Stomach smooth muscle (tissue), 2 donors: ENCODE measurements around the gene HK3.

Experiments
- H3K27ac ChIP-seq: one replicate; pipeline ENCODE4 v1.7.0; 2013; ENCODE audit warnings: mild to moderate bottlenecking, low read length, inconsistent platforms
- H3K27me3 ChIP-seq, 2 donors: one replicate each; pipeline ENCODE4 v1.7.0; 2013; ENCODE audit warnings: low read length in 2 of 2; ENCODE audit not compliant: insufficient read depth in 2 of 2, control insufficient read depth in 1 of 2
- H3K36me3 ChIP-seq, 2 donors: one replicate each; pipeline ENCODE4 v1.7.0; 2013; ENCODE audit warnings: low read length in 2 of 2; ENCODE audit not compliant: control insufficient read depth in 2 of 2, insufficient read depth in 2 of 2
- H3K4me1 ChIP-seq: one replicate; pipeline ENCODE4 v1.7.0; 2013; ENCODE audit warnings: low read length; ENCODE audit not compliant: control insufficient read depth, insufficient read depth
- H3K4me3 ChIP-seq, 2 donors: one replicate each; pipeline ENCODE4 v1.7.0; 2013; ENCODE audit warnings: low read length in 2 of 2
- H3K9ac ChIP-seq, 2 donors: one replicate each; pipeline ENCODE4 v1.7.0; 2013; ENCODE audit warnings: low read length in 2 of 2, mild to moderate bottlenecking in 1 of 2
- H3K9me3 ChIP-seq, 2 donors: one replicate each; pipeline ENCODE4 v1.7.0; 2013; ENCODE audit warnings: low read length in 2 of 2; ENCODE audit not compliant: control insufficient read depth in 2 of 2
- donor health status: healthy.
- donor health status: Pancreatic carcinoma.

The HK3 gene

DNA sequence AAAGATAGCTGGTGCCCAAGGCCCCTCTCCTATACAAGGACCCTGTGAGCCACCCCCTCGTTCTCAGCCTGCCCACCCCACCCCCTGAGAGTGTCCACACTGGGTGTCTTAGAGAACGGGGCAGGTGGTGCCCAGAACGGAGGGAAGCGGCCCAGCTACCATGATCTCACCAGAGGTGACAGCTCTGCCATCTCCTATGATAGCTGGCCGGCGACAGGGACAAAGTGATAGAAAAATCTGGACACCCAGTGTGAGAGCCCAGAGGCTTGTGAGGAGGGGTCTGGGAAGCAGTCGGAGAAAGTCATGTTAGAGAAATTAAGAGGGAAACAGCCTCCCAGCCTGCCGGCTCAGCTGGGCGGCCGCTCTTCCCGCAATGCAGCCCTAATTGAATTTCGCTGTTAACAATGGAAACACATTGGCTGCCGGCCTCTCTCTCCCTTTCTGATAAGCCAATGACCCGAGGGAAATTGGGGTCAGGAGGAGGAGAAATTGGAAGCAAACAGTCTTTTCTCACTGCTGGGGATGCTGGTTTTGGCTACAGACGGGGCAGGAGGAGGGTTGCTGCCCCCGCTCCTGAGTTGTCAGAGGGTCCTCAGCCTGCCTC is 32.3 kb downstream of the HK3 start:
- H3K9me3 ChIP-seq = no peaks in the 10 kb centered on the region
- no peaks in the 10 kb centered on the region for H3K4me1 ChIP-seq
- H3K4me3 ChIP-seq = no peak overlapping the region
- peaks cover 30 to 32% of the 10 kb centered on the region in 2 donors for H3K27me3 ChIP-seq
- H3K9ac ChIP-seq = no peak overlapping the region
- no peak overlapping the region for H3K27ac ChIP-seq
- H3K36me3 ChIP-seq = no peaks in the 10 kb centered on the region

GRCh38 chr5:176865964-176866363 is 33.2 kb downstream of the HK3 start:
- Histone ChIP-seq H3K27me3 (peaks cover 36% of the 10 kb centered on the region in 2 donors), H3K4me1 (no peaks in the 10 kb centered on the region)

GRCh38 chr5:176864755-176865154 is 34.4 kb downstream of the HK3 start:
- H3K27ac ChIP-seq = no peak overlapping the region
- no peak overlapping the region for H3K4me3 ChIP-seq
- no peaks in the 10 kb centered on the region for H3K36me3 ChIP-seq
- no peaks in the 10 kb centered on the region for H3K4me1 ChIP-seq
- no peak overlapping the region for H3K9ac ChIP-seq
- H3K27me3 ChIP-seq = peaks cover 36 to 43% of the 10 kb centered on the region in 2 donors
- no peaks in the 10 kb centered on the region for H3K9me3 ChIP-seq

More at GRCh38 chr5:176865964-176866363, 33.2 kb downstream of the HK3 start:
- H3K9ac ChIP-seq = no peak overlapping the region
- H3K4me3 ChIP-seq = no peak overlapping the region
- no peak overlapping the region for H3K27ac ChIP-seq
- H3K36me3 ChIP-seq = no peaks in the 10 kb centered on the region
- no peaks in the 10 kb centered on the region for H3K9me3 ChIP-seq

- Histone ChIP-seq H3K9ac (no peak overlapping the region), H3K27ac (no peak overlapping the region), H3K4me1 (no peaks in the 10 kb centered on the region), H3K36me3 (no peaks in the 10 kb centered on the region), H3K9me3 (no peaks in the 10 kb centered on the region), H3K27me3 (peaks cover 36 to 43% of the 10 kb centered on the region in 2 donors), H3K4me3 (no peak overlapping the region)
Observed at GRCh38 chr5:176863765-176864098, 35.4 kb downstream of the HK3 start.

DNA sequence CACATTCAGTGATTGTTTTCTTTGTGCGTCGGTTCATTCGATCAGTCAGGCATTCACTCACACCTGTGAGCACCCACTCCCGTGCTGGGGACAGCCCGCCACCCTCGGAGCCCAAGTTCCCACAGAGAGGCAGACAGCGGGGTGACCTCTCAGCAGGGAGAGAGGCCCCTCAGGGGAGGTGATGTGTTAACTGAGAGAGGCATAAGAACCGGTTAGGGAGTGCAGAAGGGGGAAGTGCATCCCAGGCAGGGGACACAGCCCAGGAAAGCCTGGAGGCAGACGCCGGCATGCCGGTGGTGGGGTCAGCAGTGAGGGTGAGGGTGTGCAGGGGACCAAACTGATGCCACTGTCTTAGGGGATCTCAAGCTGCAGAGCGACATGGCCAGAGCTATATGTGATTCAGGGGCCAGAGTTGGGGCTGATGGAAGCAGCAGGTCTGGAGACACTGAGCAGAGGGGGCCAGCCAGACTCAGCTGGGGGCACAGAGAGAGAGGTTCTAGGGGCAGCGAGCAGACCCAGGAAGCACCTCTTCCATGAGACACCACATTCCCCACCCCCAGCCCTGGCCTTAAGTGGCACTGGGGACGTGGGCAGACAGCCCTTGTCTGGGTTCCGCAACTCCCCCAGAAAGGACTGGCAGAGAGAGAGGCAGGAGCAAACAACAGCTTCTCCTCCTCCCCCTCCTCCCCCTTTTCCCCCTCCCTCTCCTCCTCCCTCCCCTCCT is 35.9 kb downstream of the HK3 start:
- Histone ChIP-seq H3K27ac (no peak overlapping the region), H3K4me1 (no peaks in the 10 kb centered on the region), H3K9me3 (no peaks in the 10 kb centered on the region), H3K4me3 (no peak overlapping the region), H3K27me3 (peaks cover 36 to 41% of the 10 kb centered on the region in 2 donors), H3K9ac (no peak overlapping the region), H3K36me3 (no peaks in the 10 kb centered on the region)

- Histone ChIP-seq H3K4me3 (no peak overlapping the region), H3K4me1 (no peaks in the 10 kb centered on the region), H3K36me3 (no peaks in the 10 kb centered on the region), H3K9ac (no peak overlapping the region), H3K27me3 (peaks cover 31 to 43% of the 10 kb centered on the region in 2 donors), H3K9me3 (no peaks in the 10 kb centered on the region), H3K27ac (no peak overlapping the region)
Observed at GRCh38 chr5:176862330-176862995, 36.7 kb downstream of the HK3 start.

DNA sequence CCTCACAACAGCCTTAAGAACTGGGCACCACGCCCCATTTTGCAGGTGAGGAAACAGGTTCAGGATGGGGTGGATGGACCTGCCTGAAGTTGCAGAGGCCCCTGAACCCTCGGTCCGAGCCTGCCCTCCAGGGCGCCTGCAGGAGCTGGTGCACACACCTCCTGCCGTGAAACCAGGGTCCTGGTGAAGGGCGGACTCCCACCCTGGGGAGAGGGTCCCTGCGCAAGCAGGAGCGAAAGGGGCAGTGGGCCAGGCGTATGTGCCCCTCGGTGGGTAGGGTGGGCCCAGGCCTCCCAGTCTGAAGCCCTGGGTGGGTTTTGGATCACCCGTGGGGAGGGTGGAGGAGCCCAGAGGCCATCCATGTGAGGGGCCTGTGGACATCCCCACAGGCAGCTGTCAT is 37.9 kb downstream of the HK3 start:
- Histone ChIP-seq H3K4me1 (no peaks in the 10 kb centered on the region), H3K9me3 (no peaks in the 10 kb centered on the region), H3K9ac (no peak overlapping the region), H3K27me3 (peaks cover 29 to 43% of the 10 kb centered on the region in 2 donors), H3K4me3 (no peak overlapping the region), H3K27ac (no peak overlapping the region), H3K36me3 (no peaks in the 10 kb centered on the region)

GRCh38 chr5:176860381-176860780 is 38.8 kb downstream of the HK3 start:
- no peak overlapping the region for H3K4me3 ChIP-seq

DNA sequence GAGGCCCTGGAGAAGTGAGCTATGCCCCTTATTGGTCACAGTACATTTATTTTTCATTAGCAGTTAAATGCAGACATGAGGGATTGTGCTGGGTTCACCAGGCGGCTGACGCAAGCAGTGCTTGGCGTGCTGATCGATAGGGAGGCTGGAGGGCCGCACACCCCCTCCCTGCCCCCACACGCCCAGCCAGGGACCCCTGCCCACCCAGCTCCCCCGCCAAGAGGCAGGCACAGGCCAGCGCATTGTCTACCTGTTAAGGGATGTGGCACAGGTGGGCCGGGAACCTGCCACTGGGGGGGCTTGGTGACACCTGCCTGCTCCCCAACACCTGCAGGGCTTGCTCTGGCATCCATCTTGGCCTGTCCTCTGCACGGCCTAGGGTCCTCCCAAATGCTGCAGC is 39.2 kb downstream of the HK3 start:
- no peak overlapping the region for H3K4me3 ChIP-seq
- peaks cover 21 to 42% of the 10 kb centered on the region in 2 donors for H3K27me3 ChIP-seq
- no peaks in the 10 kb centered on the region for H3K9me3 ChIP-seq
- H3K36me3 ChIP-seq = no peaks in the 10 kb centered on the region
- no peak overlapping the region for H3K27ac ChIP-seq
- H3K9ac ChIP-seq = no peak overlapping the region
- H3K4me1 ChIP-seq = no peaks in the 10 kb centered on the region

More at GRCh38 chr5:176860381-176860780, 38.8 kb downstream of the HK3 start:
- Histone ChIP-seq H3K27ac (no peak overlapping the region), H3K9me3 (no peaks in the 10 kb centered on the region), H3K27me3 (peaks cover 21 to 42% of the 10 kb centered on the region in 2 donors), H3K4me1 (no peaks in the 10 kb centered on the region), H3K9ac (no peak overlapping the region), H3K36me3 (no peaks in the 10 kb centered on the region)

GRCh38 chr5:176857894-176858273 is 41.3 kb downstream of the HK3 start:
- Histone ChIP-seq H3K27me3 (peaks cover 19 to 32% of the 10 kb centered on the region in 2 donors), H3K4me3 (no peak overlapping the region), H3K27ac (no peak overlapping the region), H3K9ac (no peak overlapping the region), H3K4me1 (no peaks in the 10 kb centered on the region), H3K36me3 (no peaks in the 10 kb centered on the region), H3K9me3 (no peaks in the 10 kb centered on the region)
